ENCODE results near the gene ZNF81.
"Not testable (repeated sequence)": the region's sequence is repeated elsewhere in the genome, so short reads cannot be mapped to it uniquely, and the experiment has no call there.

ZNF81 gene

DNA sequence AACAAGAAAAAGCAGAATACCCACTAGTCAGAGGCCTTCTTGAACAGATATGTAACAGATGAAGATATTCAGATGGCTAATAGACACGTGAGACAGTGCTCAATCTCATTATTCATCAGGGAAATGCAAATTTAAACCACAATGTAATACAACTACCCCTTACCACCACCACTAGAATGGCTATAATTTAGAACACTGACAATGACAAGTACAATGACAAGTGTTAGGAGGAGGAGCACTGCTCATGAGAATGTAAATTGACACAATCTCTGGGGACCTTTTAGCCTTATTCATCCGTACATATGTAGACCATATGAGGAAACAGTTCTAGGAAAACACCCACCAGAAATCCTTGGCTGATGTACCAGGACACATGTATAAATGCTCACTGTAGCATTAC is 13.1 kb downstream of the ZNF81 start:
- TF ChIP-seq, protein P1, sequence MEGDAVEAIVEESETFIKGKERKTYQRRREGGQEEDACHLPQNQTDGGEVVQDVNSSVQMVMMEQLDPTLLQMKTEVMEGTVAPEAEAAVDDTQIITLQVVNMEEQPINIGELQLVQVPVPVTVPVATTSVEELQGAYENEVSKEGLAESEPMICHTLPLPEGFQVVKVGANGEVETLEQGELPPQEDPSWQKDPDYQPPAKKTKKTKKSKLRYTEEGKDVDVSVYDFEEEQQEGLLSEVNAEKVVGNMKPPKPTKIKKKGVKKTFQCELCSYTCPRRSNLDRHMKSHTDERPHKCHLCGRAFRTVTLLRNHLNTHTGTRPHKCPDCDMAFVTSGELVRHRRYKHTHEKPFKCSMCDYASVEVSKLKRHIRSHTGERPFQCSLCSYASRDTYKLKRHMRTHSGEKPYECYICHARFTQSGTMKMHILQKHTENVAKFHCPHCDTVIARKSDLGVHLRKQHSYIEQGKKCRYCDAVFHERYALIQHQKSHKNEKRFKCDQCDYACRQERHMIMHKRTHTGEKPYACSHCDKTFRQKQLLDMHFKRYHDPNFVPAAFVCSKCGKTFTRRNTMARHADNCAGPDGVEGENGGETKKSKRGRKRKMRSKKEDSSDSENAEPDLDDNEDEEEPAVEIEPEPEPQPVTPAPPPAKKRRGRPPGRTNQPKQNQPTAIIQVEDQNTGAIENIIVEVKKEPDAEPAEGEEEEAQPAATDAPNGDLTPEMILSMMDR (IDR thresholded peaks at IDR 0.05; ENCODE audit: control insufficient read depth, insufficient read depth, low read depth, low read length, missing control alignments): no peak
- no peak for DNase-seq (ENCODE audit: low read depth)
- H3K4me3 ChIP-seq (ENCODE audit: control insufficient read depth, low read depth, low read length): no peak overlapping the region

DNA sequence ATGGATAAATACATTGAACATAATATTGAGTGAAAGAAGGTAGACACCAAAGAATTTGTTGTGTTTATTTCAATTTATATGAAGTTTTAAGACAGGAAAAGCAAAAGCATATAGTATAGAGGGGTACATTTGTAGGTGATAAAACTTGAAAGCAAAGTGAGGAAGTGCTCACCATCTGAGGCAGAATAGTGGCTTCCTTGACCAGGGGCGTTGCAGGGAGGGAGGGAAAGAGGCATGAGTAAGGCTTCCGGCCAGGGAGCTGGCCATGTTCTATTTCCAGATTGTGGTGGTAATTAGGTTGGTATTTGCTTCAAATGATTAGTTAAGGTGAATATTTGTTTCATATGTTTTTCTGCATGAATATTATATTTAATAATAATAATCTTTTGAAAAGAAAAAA is 13.7 kb downstream of the ZNF81 start:
- H3K4me3 ChIP-seq (ENCODE audit: control insufficient read depth, low read depth, low read length); DNase-seq (ENCODE audit: low read depth): not testable (repeated sequence)

DNA sequence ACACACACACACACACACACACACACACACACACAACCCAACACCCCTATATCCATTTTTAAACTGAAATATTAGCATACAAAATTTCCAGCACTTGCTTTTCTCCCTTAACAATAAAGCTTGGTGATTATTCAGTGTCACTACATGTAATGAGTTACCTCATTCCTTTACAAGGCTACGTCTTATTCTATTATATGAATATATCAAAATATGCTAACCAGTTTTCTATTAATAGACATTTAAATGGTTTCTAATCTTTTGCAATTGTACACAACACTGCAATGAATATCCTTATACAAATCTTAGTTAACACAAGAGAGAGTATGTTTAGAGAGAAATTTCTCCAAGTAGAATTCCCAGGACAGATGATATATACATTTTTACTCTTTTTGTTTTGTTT is 14.2 kb downstream of the ZNF81 start:
- no peak for DNase-seq (ENCODE audit: low read depth)
- no peak overlapping the region for H3K4me3 ChIP-seq (ENCODE audit: control insufficient read depth, low read depth, low read length)
- TF ChIP-seq, protein P1 (IDR thresholded peaks at IDR 0.05; ENCODE audit: control insufficient read depth, insufficient read depth, low read depth, low read length, missing control alignments): no peak

DNA sequence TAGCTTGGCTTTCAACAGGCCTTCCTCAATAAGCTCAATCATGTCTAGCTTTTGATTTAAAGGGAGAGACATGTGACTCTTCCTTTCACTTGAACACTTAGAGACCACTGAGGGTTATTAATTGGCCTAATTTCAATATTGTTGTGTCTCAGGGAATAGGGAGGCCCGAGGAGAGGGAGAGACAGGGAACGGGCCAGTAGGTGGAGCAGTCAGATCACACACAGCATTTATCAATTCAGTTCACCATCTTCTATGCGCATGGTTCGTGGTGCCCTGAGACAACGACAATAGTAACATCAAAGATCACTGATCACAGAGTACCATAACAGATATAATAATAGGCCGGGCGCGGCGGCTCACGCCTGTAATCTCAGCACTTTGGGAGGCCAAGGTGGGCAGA is 17.8 kb downstream of the ZNF81 start:
- TF ChIP-seq, protein P1 (IDR thresholded peaks at IDR 0.05; ENCODE audit: control insufficient read depth, insufficient read depth, low read depth, low read length, missing control alignments): peak; percentile 42
- no peak overlapping the region for H3K4me3 ChIP-seq (ENCODE audit: control insufficient read depth, low read depth, low read length)
- DNase-seq (ENCODE audit: low read depth): no peak

DNA sequence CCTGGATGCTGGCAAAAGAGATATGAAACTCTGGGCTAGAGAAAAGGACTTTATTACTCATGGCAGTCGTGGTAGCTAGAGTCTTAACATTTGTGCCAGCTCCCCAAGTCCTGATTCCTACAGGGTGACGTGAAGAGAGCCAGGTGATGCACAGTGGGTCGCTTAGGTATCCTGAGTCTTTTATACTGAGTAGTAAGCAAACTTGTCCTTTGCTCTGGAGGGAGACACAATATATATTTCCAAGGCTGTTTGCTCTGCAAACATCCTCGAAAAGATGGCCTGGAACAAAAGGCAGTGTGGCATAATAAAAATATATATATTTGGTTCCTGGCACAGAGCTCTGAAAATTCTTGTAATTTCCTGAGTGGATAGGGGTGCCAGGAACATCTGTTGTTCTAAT is 23.0 kb downstream of the ZNF81 start:
- TF ChIP-seq, protein P1 (IDR thresholded peaks at IDR 0.05; ENCODE audit: control insufficient read depth, insufficient read depth, low read depth, low read length, missing control alignments): no peak
- H3K4me3 ChIP-seq (ENCODE audit: control insufficient read depth, low read depth, low read length): no peak overlapping the region
- DNase-seq (ENCODE audit: low read depth): no peak

DNA sequence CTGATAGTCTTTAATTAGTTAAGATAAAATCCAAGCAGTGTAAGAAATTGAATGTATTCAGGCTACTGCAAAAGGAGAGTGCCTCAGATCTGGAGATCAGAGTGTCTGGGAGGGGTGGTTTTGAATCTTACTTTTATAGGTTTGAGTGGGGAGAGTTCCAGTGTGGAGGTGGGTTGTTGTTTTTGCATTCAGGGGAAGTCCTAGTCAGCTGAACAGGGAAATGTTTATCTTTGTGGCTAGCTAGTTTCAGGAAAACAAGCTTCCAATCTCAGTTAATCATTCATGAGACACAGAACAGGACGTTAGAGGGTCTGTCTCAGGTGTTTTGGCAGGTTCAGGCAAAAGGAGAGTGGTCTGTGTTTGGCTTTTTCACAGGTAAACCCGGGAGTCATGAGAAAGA is 26.0 kb downstream of the ZNF81 start:
- no peak for DNase-seq (ENCODE audit: low read depth)
- TF ChIP-seq, protein P1 (IDR thresholded peaks at IDR 0.05; ENCODE audit: control insufficient read depth, insufficient read depth, low read depth, low read length, missing control alignments): no peak
- no peak overlapping the region for H3K4me3 ChIP-seq (ENCODE audit: control insufficient read depth, low read depth, low read length)

DNA sequence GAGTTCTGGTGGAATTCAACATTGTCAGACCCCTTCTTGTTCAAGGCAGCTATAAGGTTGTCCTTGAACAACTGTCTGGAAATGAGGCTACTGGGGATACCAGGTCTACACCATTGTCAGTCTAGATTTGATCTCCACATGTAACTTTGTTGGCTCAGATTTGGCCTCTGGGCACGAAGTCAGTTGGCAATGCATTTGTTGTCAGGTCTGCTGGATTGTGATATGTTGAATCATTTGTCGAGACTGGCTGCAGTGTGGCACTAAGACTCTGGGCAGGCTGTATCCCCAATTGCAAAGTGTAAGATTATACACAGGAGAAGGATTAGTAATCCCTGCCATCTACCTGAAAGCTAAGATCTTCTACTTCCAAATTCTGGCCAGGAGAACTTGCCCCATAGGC is 26.5 kb downstream of the ZNF81 start:
- no peak for DNase-seq (ENCODE audit: low read depth)
- TF ChIP-seq, protein P1 (IDR thresholded peaks at IDR 0.05; ENCODE audit: control insufficient read depth, insufficient read depth, low read depth, low read length, missing control alignments): no peak
- no peak overlapping the region for H3K4me3 ChIP-seq (ENCODE audit: control insufficient read depth, low read depth, low read length)
